Activated CD8-positive, alpha-beta memory T cell treated with anti-CD3 and anti-CD28 coated beads for 4 hours (primary cell): ENCODE results near the gene GRN.
A peak's percentile ranks its signal among the peaks of the same experiment; 100 is the strongest.
"Not testable (repeated sequence)": the region's sequence is repeated elsewhere in the genome, so short reads cannot be mapped to it uniquely, and the experiment has no call there.

Experiments used
- DNase-seq, 2 donors: peaks; one replicate each; pipeline ENCODE4 v3.0.0-alpha.2; 2020; ENCODE audit warnings: low read depth in 2 of 2

Gene GRN

DNA sequence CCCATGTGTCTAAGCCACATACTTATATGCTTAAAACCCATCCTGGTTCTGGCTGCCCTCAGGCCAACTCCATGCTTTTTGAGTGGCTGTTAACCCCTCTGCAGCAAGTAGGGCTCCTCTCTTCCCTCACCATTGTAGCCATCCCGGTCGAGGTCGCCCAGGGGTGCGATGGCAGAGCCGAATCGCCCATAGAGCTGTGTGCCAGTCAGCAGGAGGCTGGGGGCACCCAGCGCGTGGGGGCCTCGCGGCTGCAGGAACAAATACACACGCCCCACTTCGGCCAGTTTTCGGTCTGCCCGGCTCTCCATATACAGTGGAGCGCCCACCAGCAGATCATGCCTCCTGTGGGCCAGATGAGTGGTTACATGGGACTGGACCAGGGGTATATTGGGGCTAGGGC lies 38.3 kb downstream of the GRN start:
- no peak for DNase-seq

DNA sequence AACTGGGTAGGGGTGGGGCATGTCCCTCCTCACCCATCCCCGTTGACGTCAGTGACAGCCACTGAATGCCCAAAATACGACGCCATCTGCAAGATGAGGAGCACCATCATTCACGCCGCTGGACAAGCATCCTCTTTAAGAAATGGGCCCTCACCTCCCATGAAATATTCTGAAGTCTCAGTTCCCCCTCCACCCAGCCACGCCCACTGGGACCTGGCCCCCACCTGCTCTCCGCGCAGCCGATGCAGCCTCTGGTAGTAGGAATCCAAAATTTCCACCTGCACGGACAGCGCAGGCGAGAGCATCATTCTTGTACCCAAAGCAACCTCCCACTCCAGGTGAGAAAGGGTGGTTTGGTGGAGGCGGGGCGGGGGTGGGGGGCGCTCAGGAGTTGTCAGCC lies 38.8 kb downstream of the GRN start:
- DNase-seq, result no peak

DNA sequence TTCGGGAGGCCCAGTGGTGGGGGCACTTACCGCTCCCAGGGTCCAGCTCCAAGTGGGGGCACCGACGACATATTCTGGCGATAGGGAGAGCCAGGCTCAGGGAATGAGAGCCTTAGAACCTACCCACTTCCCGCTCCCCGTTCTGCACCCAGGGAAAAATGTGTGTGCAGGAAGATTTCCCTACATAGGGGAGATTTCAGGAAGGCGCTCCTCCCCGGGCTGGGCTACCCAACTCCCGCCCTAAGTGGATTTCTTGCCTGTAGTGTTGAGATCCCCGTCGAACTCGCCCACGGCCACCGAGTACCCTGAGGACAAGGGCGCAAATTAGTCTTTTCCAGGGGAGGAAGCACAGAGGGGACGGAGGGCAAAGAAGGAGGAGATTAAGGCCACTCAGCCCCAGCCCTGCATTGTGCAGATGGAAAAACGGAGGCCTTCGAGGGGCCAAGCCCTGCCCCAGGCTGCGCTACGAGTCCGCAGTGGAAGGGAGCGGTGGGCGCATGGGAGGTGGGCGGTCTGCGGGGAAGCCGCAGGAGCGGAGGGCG lies 39.2 kb downstream of the GRN start:
- DNase-seq, result no peak

DNA sequence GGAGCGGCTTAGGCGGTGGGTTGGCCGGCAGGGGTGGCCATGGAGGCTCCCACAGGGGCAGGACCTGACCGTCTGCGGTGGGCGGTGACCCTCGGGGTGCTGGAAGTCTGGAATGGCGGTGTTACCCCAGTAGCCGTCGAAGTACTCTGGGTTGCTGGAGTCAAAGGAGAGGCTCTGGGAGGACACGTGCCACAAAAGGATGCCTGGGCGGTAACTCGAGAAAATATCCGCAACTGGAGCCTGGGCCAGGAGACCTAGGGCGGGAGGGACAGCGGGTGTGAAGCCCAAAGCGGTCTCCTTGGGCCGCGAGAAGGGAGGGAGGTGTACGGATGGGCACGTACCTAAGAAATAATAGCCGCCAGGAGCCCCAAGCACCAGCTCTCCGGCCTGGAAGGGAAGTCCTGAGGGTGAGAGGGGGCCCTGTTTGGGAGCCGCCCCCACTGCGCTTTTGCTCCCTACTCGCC lies 39.8 kb downstream of the GRN start:
- DNase-seq, result no peak

GRCh38 chr17:44385287-44386181 lies 40.4 kb downstream of the GRN start:
- DNase-seq, result peak; percentile 63 to 73

DNA sequence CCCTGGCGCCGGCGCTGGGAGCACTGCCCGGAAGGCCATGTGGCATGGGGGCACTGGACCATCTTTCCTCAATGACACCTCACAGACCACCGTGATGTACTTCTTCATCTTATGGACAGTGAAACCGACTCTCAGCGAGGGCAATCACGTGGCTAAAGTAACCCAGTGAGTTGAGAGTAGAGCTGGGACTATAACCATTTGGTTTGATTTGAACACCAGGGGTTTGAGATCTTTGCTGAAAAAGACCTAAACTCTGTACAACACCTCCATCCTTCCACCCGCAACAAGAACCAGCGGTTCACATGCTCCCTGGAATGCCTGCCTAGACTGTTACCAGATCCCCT lies 41.1 kb downstream of the GRN start:
- no peak for DNase-seq

DNA sequence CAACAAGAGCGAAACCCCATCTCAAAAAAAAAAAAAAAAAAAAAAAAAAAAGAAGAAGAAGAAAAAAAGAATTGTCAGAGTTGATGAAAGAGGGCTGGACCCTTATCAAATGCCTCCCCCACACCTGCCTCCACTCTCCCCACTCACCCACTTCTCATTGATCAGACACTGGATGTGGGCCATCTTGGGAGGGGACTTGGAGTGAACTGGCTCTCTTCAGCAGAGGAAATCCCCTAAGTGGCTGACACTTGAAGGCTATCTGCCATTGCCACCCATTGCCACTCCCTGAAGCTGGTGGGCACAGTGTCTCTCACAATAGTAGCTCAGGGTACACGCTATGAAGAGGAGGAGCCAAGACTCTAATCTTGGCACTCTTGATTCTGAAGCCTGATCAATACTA lies 42.7 kb downstream of the GRN start:
- DNase-seq, result no peak

DNA sequence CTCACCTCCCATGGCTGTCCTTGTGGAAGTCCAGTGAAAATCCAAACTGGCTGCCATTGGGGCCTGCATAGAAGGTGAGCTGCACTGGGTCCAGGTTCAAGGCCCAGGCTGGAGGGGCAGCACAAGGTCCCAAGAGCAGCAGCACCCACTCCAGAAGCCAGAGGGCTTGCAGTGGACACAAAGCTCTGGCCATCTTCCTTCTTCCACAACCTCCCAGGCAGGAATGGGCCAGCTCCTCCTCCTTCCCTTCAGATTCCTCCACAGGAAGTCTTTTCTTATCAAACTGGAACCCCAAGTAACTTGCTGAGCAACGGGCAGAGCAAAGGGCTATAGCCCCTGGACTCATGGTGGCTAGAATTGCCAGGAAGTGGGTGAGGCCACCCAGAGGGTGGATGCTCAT lies 44.2 kb downstream of the GRN start, which contains the start of gene ITGA2B:
Gene ITGA2B, minus strand, starts transcription at position 369 of the 400 bp plus-strand sequence. Its CDS starts 176 bp downstream, at position 193.
- no peak for DNase-seq

DNA sequence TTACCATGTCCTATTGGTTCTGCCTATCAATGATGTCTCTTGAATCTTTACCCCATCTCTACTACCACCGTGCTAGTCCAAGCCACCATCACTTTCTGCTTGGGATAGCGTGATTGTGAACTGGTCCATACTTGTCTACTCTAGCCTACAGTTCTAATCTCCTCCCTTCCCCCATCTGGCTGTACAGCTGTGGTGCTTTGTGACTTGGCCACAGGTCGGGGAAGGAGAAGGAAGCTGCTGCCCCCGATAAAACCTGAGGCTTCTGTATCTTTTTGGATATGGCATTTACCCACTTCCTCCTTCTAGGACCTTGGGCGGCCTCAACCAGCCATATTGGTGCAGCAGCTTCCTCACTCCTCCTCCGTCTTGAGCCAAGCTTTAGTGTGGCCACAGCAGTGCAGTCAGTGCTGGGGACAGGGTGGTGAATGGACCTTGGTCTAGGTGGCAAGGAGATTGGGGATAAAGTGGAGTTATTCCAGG lies 44.7 kb downstream of the GRN start:
- no peak for DNase-seq

- no peak for DNase-seq
These were observed 45.3 kb downstream of the GRN start for GRCh38 chr17:44390250-44390870.

- not testable (repeated sequence) for DNase-seq
These were observed 49.0 kb downstream of the GRN start for GRCh38 chr17:44394112-44394511.

DNA sequence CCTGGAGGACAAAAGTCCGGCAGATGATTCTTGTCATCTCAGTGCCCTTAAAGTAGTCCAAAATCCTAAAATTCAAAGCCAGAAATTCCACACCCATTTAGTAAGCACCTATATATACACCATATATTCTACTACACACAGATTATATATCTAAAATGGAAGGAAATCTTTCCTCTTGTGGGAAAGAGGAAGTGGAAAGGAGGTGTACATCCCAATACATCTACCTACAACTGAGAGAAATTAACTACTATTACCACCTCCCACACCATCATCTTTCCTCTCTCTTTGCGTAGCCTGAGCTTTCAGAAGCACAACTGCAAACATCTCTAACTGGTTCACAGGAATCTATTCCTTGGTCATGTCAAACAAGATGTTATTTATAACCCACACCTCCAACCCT lies 49.7 kb downstream of the GRN start:
- DNase-seq, result no peak

DNA sequence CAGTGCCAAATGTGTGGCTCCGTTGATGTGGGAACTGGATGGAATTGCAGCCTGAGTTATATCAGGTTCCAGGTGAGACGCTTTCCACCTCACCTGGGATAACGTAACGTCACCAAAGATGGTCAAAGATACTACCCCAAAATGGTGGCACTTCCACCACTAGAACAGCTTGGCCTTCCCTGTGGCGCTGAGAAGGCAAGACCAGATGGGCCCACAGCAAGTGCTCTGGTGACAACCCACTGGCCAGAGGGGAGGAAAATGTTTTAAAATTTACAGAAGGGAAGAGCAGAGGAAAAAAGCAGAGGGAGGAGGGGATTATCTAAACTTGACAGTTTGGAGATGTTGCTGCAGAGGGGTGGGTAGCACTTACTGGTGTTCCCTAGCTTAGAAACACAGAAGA lies 51.8 kb downstream of the GRN start:
- no peak for DNase-seq

GRCh38 chr17:44397479-44398440 lies 52.7 kb downstream of the GRN start:
- no peak for DNase-seq

GRCh38 chr17:44398692-44399691 lies 53.9 kb downstream of the GRN start:
- no peak for DNase-seq

- DNase-seq, result no peak
These were observed 55.2 kb downstream of the GRN start for GRCh38 chr17:44400226-44400847.
